Lower lobe of right lung (tissue), 2 donors: ENCODE results near the gene NEURL3. TPM values are rescaled to one million over a fixed set of nuclear protein-coding genes. Genes with fewer than 3 reads are reported as not detected.

Source experiments
- ATAC-seq, 2 donors: fragments of 200-7000 bp; cut with Tn5 transposase; one replicate each; pipeline ENCODE4 v1.9.1; 2020 to 2022; ENCODE audit warnings: mild to moderate bottlenecking in 2 of 2, moderate library complexity in 2 of 2
- DNase-seq: peaks from one replicate; pipeline ENCODE4 v3.0.0-alpha.2; 2020
- H3K27ac ChIP-seq: fragments of 200-600 bp; one replicate; pipeline ENCODE4 v1.8.0; 2022
- H3K27me3 ChIP-seq: fragments of 200-600 bp; one replicate; pipeline ENCODE4 v1.8.0; 2022; ENCODE audit warnings: low read depth
- H3K36me3 ChIP-seq: fragments of 200-600 bp; one replicate; pipeline ENCODE4 v1.8.0; 2022; ENCODE audit warnings: mild to moderate bottlenecking
- H3K4me1 ChIP-seq: fragments of 200-600 bp; one replicate; pipeline ENCODE4 v1.8.0; 2022
- H3K4me3 ChIP-seq: fragments of 200-600 bp; one replicate; pipeline ENCODE4 v1.8.0; 2022; ENCODE audit warnings: mild to moderate bottlenecking
- H3K9me3 ChIP-seq: fragments of 200-600 bp; one replicate; pipeline ENCODE4 v1.8.0; 2022
- intact Hi-C: fragments of 100-400 bp; cut with DNase I; formaldehyde crosslinking; loops from one replicate; pipeline ENCODE4 v1.11.0; 2022
- total RNA-seq: library from RNA; stranded (reverse); fragmentation: NEBNext Ultra II Directional; extraction: Animal tissue kit (Norgen Biotek cat#: 25700); gene quantifications from one replicate; pipeline ENCODE4 v1.2.1, GENCODE V29; 2021
- TF ChIP-seq, protein P1 (sequence below): fragments of 200-600 bp; IDR thresholded peaks from one replicate; pipeline ENCODE4 v1.8.0; 2022; ENCODE audit warnings: antibody characterized with exemption, mild to moderate bottlenecking
- donor health status: DM: no; HTN: yes; CAD: no; lungs with severe emphysema.

Gene NEURL3
- total RNA-seq, 1 donor from 2014 or later: 0.27 TPM

- no peak for DNase-seq
- intact Hi-C loops: no loop called here
- H3K27ac ChIP-seq: no peak overlapping the region
- TF ChIP-seq, protein P1, sequence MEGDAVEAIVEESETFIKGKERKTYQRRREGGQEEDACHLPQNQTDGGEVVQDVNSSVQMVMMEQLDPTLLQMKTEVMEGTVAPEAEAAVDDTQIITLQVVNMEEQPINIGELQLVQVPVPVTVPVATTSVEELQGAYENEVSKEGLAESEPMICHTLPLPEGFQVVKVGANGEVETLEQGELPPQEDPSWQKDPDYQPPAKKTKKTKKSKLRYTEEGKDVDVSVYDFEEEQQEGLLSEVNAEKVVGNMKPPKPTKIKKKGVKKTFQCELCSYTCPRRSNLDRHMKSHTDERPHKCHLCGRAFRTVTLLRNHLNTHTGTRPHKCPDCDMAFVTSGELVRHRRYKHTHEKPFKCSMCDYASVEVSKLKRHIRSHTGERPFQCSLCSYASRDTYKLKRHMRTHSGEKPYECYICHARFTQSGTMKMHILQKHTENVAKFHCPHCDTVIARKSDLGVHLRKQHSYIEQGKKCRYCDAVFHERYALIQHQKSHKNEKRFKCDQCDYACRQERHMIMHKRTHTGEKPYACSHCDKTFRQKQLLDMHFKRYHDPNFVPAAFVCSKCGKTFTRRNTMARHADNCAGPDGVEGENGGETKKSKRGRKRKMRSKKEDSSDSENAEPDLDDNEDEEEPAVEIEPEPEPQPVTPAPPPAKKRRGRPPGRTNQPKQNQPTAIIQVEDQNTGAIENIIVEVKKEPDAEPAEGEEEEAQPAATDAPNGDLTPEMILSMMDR: no peak
- no peaks in the 10 kb centered on the region for H3K9me3 ChIP-seq
- no peak overlapping the region for H3K4me3 ChIP-seq
- peaks cover 48% of the 10 kb centered on the region for H3K4me1 ChIP-seq
- ATAC-seq: no peak
- no peaks in the 10 kb centered on the region for H3K36me3 ChIP-seq
- peaks cover 9% of the 10 kb centered on the region for H3K27me3 ChIP-seq
These were observed 1.1 kb upstream of the NEURL3 start for GRCh38 chr2:96506016-96506906.

DNA sequence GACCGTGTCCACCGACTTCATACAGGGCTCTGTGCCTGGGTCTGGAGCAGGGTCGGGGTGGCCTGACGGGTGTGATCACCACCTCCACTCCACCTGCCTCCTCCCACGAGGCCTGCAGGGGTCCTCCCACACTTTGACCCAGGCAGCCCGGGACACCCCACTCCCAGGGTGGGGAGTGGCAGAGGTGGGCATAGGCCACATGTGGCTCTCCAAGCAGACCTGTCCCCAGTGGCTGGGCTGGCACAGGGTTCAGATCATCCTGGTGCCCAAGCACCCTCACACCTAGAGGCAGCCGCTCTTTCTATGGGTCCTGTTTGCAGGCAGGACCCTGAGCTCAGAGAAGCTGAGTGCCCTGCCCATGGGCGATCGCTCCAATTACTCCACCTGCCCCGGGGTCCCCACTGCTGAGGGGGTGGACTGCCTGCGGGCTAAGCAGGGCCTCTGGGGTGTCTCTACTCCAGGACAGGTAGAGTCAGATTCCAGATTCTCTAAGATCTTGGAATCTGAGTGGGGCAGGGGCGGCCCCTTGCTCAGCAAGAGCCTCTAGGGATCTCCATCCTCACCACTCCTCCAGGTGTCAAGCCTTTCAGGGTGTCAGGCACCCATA lies 1.4 kb downstream of the NEURL3 start:
- DNase-seq (no peak), ATAC-seq (no peak)
- Histone ChIP-seq H3K9me3 (no peaks in the 10 kb centered on the region), H3K4me1 (peaks cover 41% of the 10 kb centered on the region), H3K4me3 (no peak overlapping the region), H3K27me3 (peaks cover 17% of the 10 kb centered on the region), H3K27ac (no peak overlapping the region), H3K36me3 (no peaks in the 10 kb centered on the region)
- TF ChIP-seq, protein P1: no peak
- intact Hi-C loops: no loop called here

GRCh38 chr2:96502891-96503636 lies 2.1 kb downstream of the NEURL3 start:
- Histone ChIP-seq H3K4me1 (peaks cover 34% of the 10 kb centered on the region), H3K27me3 (peaks cover 17% of the 10 kb centered on the region), H3K36me3 (no peaks in the 10 kb centered on the region), H3K9me3 (no peaks in the 10 kb centered on the region), H3K27ac (no peak overlapping the region), H3K4me3 (no peak overlapping the region)
- ATAC-seq: peak; percentile 17 to 31
- DNase-seq: no peak
- TF ChIP-seq, protein P1: no peak
- intact Hi-C loops: no loop called here

- ATAC-seq (no peak), DNase-seq (no peak)
- peaks cover 17% of the 10 kb centered on the region for H3K27me3 ChIP-seq
- TF ChIP-seq, protein P1: no peak
- intact Hi-C loops: no loop called here
- H3K4me1 ChIP-seq: peaks cover 28% of the 10 kb centered on the region
- no peak overlapping the region for H3K4me3 ChIP-seq
- H3K36me3 ChIP-seq: no peaks in the 10 kb centered on the region
- no peak overlapping the region for H3K27ac ChIP-seq
- H3K9me3 ChIP-seq: no peaks in the 10 kb centered on the region
These were observed 3.0 kb downstream of the NEURL3 start for GRCh38 chr2:96501886-96502810.

GRCh38 chr2:96501471-96501874 lies 3.7 kb downstream of the NEURL3 start:
- peak; percentile 3 to 9 for ATAC-seq
- intact Hi-C loops: no loop called here
- H3K36me3 ChIP-seq: no peaks in the 10 kb centered on the region
- no peaks in the 10 kb centered on the region for H3K9me3 ChIP-seq
- DNase-seq: no peak
- TF ChIP-seq, protein P1: no peak
- no peak overlapping the region for H3K4me3 ChIP-seq
- H3K27me3 ChIP-seq: peaks cover 17% of the 10 kb centered on the region
- peaks cover 28% of the 10 kb centered on the region for H3K4me1 ChIP-seq
- no peak overlapping the region for H3K27ac ChIP-seq
